H1 (cell line): Measurements from ENCODE around the gene ACY1. TPM values are rescaled to one million over a fixed set of nuclear protein-coding genes. Genes with fewer than 3 reads are reported as not detected.

ENCODE experiments used
- BACH1 ChIP-seq: IDR thresholded peaks from 2 replicates; pipeline ENCODE4 v1.6.1; 2012; ENCODE audit warnings: low read length, improper control_type of control experiment
- CEBPB ChIP-seq: IDR thresholded peaks from 2 replicates; pipeline ENCODE4 v1.6.1; 2012; ENCODE audit warnings: low read depth, low read length
- EZH2 ChIP-seq: fragments of 200-600 bp; sonication (generic); IDR thresholded peaks from 2 replicates; pipeline ENCODE4 v1.7.1; 2012; ENCODE audit warnings: low read depth, mild to moderate bottlenecking, moderate library complexity, low read length, inconsistent platforms; ENCODE audit not compliant: severe bottlenecking
- NANOG ChIP-seq: IDR thresholded peaks from 2 replicates; pipeline ENCODE4 v1.6.1; 2011; ENCODE audit warnings: low read length, low read depth, mild to moderate bottlenecking, inconsistent platforms; ENCODE audit not compliant: insufficient read depth, poor library complexity, severe bottlenecking
- RFX5 ChIP-seq: IDR thresholded peaks from 2 replicates; pipeline ENCODE4 v1.6.1; 2011; ENCODE audit warnings: low read depth, low read length, improper control_type of control experiment, borderline replicate concordance
- RNF2 ChIP-seq: fragments of 200-900, 300-1000 bp; sonication (generic); IDR thresholded peaks from 2 replicates; pipeline ENCODE4 v1.7.1; 2016; ENCODE audit warnings: borderline replicate concordance, low read depth, mild to moderate bottlenecking, antibody characterized with exemption, low read length; ENCODE audit not compliant: poor library complexity, severe bottlenecking; ENCODE audit errors: missing control alignments
- SIX5 ChIP-seq: IDR thresholded peaks from 2 replicates; pipeline ENCODE4 v1.6.1; 2011; ENCODE audit warnings: mild to moderate bottlenecking, low read depth, low read length
- polyA plus RNA-seq, 7 experiments: library from polyadenylated mRNA; depleted of rRNA in 3 of 7; stranded (reverse) in 5 of 7; unstranded in 2 of 7; fragments of >200 nt in 5 of 7; fragments of 200-250 nt in 2 of 7; gene quantifications; 1 replicate in 5 of 7; 2 replicates in 1 of 7; 4 replicates in 1 of 7; pipeline versions ENCODE4 v1.2.1 to v1.2.3, GENCODE V29; 2011 to 2013; ENCODE audit warnings: missing spikeins in 2 of 7, mixed read lengths in 2 of 7
- total RNA-seq: library from RNA; stranded (reverse); fragmentation: NEBNext Ultra II Directional; extraction: Animal tissue kit (Norgen Biotek cat#: 25700); gene quantifications from 2 replicates; pipeline ENCODE4 v1.2.1, GENCODE V29; 2021

ACY1 gene
- total and polyA plus RNA-seq, 2 of the 8 experiments (the other 6 are each of a cell fraction or from before 2014, with no cell fraction given), result 48.3 to 113 TPM

- no peak for TF ChIP-seq CEBPB
- no peak for TF ChIP-seq BACH1
- no peak for TF ChIP-seq EZH2
- TF ChIP-seq RNF2, result no peak
- no peak for TF ChIP-seq NANOG
- TF ChIP-seq RFX5, result no peak
- no peak for TF ChIP-seq SIX5
These were observed 37.2 kb upstream of the ACY1 start (continued) for GRCh38 chr3:51945926-51946705.
